Vagina (tissue), 2 donors: ENCODE measurements around the gene ZC3HAV1.
"Not testable (repeated sequence)": the region's sequence is repeated elsewhere in the genome, so short reads cannot be mapped to it uniquely, and the experiment has no call there.

Experiments
- CTCF ChIP-seq, 3 experiments: fragments of 450-650 bp in 2 of 3; fragments of 200-600 bp in 1 of 3; sonication (generic) in 1 of 3; IDR thresholded peaks; one replicate each; pipeline ENCODE4 v1.5.1; 2017 to 2019; ENCODE audit warnings: antibody characterized with exemption in 3 of 3, mild to moderate bottlenecking in 2 of 3, moderate library complexity in 2 of 3
- POLR2A ChIP-seq, 2 donors: fragments of 450-650 bp; IDR thresholded peaks; one replicate each; pipeline ENCODE4 v1.6.1; 2017; ENCODE audit warnings: antibody characterized with exemption in 2 of 2, mild to moderate bottlenecking in 2 of 2, moderate library complexity in 2 of 2
- POLR2AphosphoS5 ChIP-seq, 2 donors: sonication (generic); formaldehyde crosslinking; IDR thresholded peaks; one replicate each; pipeline ENCODE4 v1.9.0; 2017; ENCODE audit warnings: antibody characterized with exemption in 2 of 2, mild to moderate bottlenecking in 2 of 2, low read depth in 1 of 2; ENCODE audit not compliant: insufficient read depth in 1 of 2

GRCh38 chr7:139025861-139026260 lies 83.7 kb downstream of the ZC3HAV1 start:
- not testable (repeated sequence) for TF ChIP-seq POLR2A (IDR thresholded peaks at IDR 0.05); CTCF (IDR thresholded peaks at IDR 0.05); POLR2AphosphoS5 (IDR thresholded peaks at IDR 0.05; ENCODE audit: insufficient read depth in 1 of 2, low read depth in 1 of 2)
